GM21528 (cell line): ENCODE results near the gene SDR42E2.

Source experiments
- ATAC-seq: cut with Tn5 transposase; IDR thresholded peaks from one replicate; pipeline ENCODE4 v1.9.1; 2021; ENCODE audit warnings: mild to moderate bottlenecking, moderate library complexity; ENCODE audit not compliant: unreplicated experiment, low FRiP score

Gene SDR42E2

GRCh38 chr16:22239131-22239805 lies 77.0 kb downstream of the SDR42E2 start:
- ATAC-seq, result no peak

GRCh38 chr16:22240023-22240710 lies 77.9 kb downstream of the SDR42E2 start:
- ATAC-seq, result no peak
